C4-2B (cell line): Measurements from ENCODE around the gene SLC48A1.

Source experiments
- CTCF ChIP-seq: fragments of 450-650 bp; conservative IDR thresholded peaks from 2 replicates; pipeline ENCODE4 v1.5.1; 2017; ENCODE audit warnings: mild to moderate bottlenecking
- ZFX ChIP-seq: fragments of 450-650 bp; IDR thresholded peaks from 2 replicates; pipeline ENCODE4 v1.6.1; 2017

GRCh38 chr12:47804171-47804570 lies 31.1 kb downstream of the SLC48A1 start:
- no peak for TF ChIP-seq CTCF
- no peak for TF ChIP-seq ZFX
